ENCODE data around the gene PATL1.
A peak's percentile ranks its signal among the peaks of the same experiment; 100 is the strongest.
"Not testable (repeated sequence)": the region's sequence is repeated elsewhere in the genome, so short reads cannot be mapped to it uniquely, and the experiment has no call there.

Gene PATL1

GRCh38 chr11:59630493-59630892 is 38.3 kb downstream of the PATL1 start:
- TF ChIP-seq POLR2AphosphoS5 (IDR thresholded peaks at IDR 0.05; ENCODE audit: low read depth, low read length): no peak
- DNase-seq (ENCODE audit: insufficient read length) (no peak), FAIRE-seq (peak; percentile 74)

GRCh38 chr11:59629996-59630395 is 38.8 kb downstream of the PATL1 start:
- no peak for DNase-seq (ENCODE audit: insufficient read length)
- no peak for FAIRE-seq
- TF ChIP-seq TAF1 (IDR thresholded peaks at IDR 0.05; ENCODE audit: borderline replicate concordance, low read depth, low read length) (no peak), POLR2A (IDR thresholded peaks at IDR 0.05; ENCODE audit: low read depth, low read length) (no peak), POLR2AphosphoS5 (IDR thresholded peaks at IDR 0.05; ENCODE audit: low read depth, low read length) (no peak)

DNA sequence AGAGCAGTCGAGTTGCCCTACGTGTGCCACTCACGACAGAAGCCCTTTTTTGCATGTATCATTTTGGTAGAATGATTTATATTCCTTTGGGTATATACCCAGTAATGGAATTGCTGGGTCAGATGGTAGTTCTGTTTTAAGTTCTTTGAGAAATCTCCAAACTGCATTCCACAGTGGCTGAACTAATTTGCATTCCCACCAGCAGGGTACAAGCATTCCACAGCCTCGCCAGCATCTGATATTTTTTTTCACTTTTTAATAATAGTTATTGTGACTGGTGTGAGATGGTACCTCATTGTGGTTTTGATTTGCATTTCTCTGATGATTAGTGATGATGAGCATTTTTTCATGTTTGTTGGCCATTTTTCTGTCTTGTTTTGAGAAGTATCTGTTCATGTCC is 41.9 kb downstream of the PATL1 start:
- DNase-seq (ENCODE audit: insufficient read length); FAIRE-seq: not testable (repeated sequence)

DNA sequence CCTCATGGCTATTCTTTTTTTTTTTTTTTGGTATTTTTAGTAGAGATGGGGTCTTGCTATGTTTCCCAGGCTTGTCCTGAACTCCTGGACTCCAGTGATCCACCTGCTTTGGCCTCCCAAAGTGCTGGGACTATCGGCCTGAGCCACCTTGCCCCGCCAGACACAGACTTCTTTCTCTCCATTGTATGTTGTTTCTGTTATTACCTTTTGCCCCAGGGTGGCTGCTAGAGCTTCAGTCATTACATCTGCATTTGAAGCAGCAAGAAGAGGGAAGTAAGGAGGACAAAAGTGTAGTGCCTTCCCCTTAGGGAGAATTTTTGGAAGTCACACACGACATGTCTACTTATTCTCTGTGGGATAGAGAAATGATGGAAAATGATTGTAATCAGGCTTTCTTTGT is 43.1 kb downstream of the PATL1 start:
- TF ChIP-seq TAF1 (IDR thresholded peaks at IDR 0.05; ENCODE audit: borderline replicate concordance, low read depth, low read length) (no peak), POLR2AphosphoS5 (IDR thresholded peaks at IDR 0.05; ENCODE audit: low read depth, low read length) (no peak), POLR2A (IDR thresholded peaks at IDR 0.05; ENCODE audit: low read depth, low read length) (no peak)
- FAIRE-seq (no peak), DNase-seq (ENCODE audit: insufficient read length) (no peak)

DNA sequence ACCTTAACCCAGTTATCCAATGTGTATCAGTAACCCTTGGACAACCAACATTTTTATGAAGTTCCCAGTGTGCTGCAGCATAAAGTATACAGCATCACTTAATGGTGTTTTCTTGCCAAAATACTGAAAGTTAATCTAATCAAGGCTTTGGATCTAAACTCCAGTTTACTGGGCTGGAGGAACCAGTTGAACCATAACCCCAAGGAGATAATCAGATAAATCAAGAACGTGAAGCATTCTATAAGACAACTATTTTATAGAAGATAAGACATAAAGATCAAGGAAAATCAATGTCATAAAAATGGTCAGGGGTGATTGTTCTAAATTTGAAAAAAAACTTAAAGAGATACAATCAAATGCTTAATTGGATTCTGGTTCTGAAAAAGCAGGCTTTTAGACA is 51.0 kb downstream of the PATL1 start:
- DNase-seq (ENCODE audit: insufficient read length) (no peak), FAIRE-seq (peak; percentile 38)
- TF ChIP-seq TAF1 (IDR thresholded peaks at IDR 0.05; ENCODE audit: borderline replicate concordance, low read depth, low read length) (no peak), POLR2AphosphoS5 (IDR thresholded peaks at IDR 0.05; ENCODE audit: low read depth, low read length) (no peak), POLR2A (IDR thresholded peaks at IDR 0.05; ENCODE audit: low read depth, low read length) (no peak)

DNA sequence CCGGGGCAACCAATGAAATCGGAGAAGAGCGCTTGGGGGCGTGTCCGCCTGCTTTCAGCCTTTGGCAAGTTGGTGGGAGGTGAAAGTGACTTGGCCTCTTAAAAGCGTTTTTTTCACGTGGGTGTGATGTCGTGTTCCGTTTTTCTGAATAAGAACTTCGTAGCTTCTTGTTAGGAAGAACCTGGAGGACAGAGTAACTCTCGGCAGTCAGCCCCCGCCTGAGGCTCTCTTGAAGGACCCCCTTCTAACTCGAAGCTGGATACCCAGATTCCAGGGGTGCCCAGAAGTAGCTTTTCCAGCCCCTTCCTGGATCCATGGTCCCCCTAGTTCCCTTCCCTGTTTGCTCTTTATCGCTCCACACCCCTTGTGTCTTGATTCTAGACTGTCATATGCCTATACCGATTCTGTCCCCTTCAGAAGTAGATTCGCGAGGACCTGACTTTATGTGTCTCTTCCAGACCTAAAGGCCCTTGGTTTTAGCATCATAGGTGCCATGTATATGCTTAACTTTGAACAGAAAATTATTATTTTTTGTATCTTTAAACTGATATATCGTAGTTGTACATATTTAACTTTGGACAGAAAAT is 52.3 kb downstream of the PATL1 start:
- FAIRE-seq (no peak), DNase-seq (ENCODE audit: insufficient read length) (no peak)
- TF ChIP-seq TAF1 (IDR thresholded peaks at IDR 0.05; ENCODE audit: borderline replicate concordance, low read depth, low read length): no peak
- peak; percentile 12; the same call in 1 of the 2 replicates for TF ChIP-seq POLR2AphosphoS5 (IDR thresholded peaks at IDR 0.05; ENCODE audit: low read depth, low read length)

DNA sequence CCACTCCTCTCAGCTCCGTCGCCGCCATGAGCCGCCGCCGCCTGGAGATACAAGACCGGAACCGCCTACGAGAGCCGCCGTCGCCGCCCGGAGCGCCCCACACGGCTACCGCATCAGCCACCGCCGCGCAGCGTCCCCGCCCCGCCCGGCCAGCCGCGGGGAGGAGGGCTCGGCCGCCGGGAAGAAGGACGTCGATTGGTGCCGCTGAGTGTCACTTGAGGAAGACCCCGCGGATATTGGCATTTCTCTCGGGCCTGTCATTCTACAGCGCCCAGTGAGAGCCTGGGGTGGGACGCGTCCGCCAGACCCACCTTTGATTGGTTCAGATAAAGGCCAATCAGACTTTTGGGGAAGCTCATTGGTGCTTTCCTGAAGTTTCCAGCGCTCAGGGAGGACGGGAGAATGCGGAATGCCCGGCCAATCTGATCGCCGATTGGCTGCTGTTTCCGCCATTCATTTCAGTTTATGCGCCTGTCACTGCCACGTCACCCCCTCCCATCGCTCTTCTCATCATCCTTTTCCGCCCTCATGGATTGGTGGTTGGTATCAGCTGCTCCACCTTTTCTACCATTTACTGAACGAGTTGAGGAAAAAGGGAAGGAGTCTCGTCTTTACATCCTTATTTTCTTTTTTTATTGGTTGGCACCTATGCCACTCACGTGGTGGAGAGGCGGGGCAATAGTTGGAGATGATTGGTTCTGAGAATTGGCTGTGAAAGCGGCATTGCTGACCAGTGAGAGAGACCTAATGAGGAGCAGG is 53.0 kb downstream of the PATL1 start, which contains the start of gene OSBP:
Gene OSBP, minus strand, starts transcription at position 138 of the 759 bp plus-strand sequence. Its CDS starts 110 bp downstream, at position 28.
- FAIRE-seq (peak; percentile 100), DNase-seq (ENCODE audit: insufficient read length) (peak; percentile 89)
- TF ChIP-seq POLR2AphosphoS5 (IDR thresholded peaks at IDR 0.05; ENCODE audit: low read depth, low read length): peak; percentile 49; the same call in 1 of the 2 replicates
- peak; percentile 74 for TF ChIP-seq POLR2A (IDR thresholded peaks at IDR 0.05; ENCODE audit: low read depth, low read length)
- TF ChIP-seq TAF1 (IDR thresholded peaks at IDR 0.05; ENCODE audit: borderline replicate concordance, low read depth, low read length): peak; percentile 16; the same call in 1 of the 2 replicates

GRCh38 chr11:59615120-59615636 is 53.7 kb downstream of the PATL1 start:
- TF ChIP-seq POLR2A (IDR thresholded peaks at IDR 0.05; ENCODE audit: low read depth, low read length) (no peak), TAF1 (IDR thresholded peaks at IDR 0.05; ENCODE audit: borderline replicate concordance, low read depth, low read length) (no peak; the same call in 1 of the 2 replicates), POLR2AphosphoS5 (IDR thresholded peaks at IDR 0.05; ENCODE audit: low read depth, low read length) (no peak)
- no peak for FAIRE-seq
- DNase-seq (ENCODE audit: insufficient read length): no peak

DNA sequence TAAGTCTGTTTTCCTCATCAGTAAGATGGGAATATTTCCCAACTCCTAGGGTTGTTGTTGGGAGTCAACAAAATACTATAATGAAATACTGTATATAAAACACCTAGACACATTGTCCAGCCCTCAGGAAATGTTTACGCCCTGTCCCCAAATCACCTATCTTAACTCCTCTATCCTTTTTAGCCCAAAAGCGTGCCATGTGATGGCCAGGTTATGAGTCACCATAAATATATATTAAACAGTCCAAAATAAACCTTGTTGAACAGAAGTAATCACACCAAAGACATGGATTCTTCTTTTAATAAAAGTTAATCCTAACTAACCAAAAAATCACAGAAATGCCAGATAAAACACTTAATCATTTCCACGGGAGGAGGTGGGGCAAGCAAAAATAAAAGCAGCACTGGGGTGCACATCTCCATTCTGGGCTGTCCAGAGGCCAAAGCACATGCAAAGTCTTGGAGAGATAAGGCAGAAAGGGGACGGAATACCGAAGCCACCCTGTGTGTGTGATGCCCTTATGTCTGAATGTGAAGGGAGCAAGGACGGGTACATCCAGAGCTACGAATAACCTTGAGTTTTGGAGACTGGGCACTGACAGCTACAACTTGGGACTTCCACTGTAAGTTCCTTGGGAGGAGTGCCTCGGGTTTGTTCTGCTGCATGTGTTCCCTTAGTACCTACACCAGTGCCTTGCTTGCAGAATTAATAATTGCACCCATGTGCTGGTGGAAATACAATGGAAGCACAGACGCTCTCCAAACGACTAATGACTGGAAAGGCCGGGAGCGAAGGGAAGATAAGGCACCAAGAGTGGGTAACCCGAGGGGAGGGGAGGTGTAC is 54.3 kb downstream of the PATL1 start:
- FAIRE-seq (no peak), DNase-seq (ENCODE audit: insufficient read length) (no peak)
- TF ChIP-seq POLR2A (IDR thresholded peaks at IDR 0.05; ENCODE audit: low read depth, low read length) (no peak), TAF1 (IDR thresholded peaks at IDR 0.05; ENCODE audit: borderline replicate concordance, low read depth, low read length) (no peak), POLR2AphosphoS5 (IDR thresholded peaks at IDR 0.05; ENCODE audit: low read depth, low read length) (no peak)

DNA sequence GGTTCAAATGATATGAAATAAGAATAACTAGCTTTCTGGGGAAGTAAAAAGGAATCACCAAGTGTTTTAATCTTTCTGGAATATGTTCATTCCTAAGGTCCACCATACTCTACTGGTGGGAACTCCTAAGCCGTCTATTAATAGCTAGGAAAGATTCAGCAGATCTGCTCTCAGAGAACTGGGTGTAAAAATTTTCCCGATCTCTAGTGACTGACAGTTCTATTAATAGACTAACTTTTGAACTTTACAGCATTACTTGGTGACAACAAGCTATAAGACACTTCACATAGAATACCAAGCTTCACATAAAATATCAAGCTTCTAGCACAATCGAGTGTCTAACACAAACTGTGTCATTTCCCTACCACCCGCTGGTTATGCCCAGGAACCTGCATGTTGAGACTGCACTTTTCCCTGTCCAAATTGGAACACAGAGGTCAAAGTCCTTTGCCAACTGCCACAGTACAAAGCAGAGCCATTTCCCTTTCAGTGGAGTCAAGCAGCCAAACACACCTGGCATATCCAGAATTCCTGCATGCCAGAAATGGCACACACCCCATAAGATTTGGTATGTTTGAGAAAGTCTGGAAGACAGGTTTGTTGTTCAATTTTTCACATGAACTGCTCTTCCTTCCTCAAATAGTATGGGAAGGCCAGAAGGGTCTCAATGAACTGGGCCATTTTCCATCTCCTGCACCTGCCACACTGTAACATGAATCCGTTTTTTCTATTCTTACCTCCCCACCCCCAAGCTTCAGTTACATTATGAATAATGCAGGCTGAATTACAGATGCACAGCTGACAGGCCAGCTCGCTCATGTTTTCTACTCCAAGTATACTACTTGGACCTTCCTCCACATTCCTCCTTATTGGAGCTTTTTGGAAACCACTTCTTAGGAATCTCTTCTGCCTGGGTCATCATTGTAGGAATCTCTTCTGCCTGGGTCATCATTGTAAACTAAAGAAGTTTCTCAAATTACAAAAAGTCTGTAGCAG is 57.0 kb downstream of the PATL1 start:
- TF ChIP-seq POLR2A (IDR thresholded peaks at IDR 0.05; ENCODE audit: low read depth, low read length) (0 out of 2 replicates have a peak, but pooled peaks have one; percentile 35), POLR2AphosphoS5 (IDR thresholded peaks at IDR 0.05; ENCODE audit: low read depth, low read length) (0 out of 2 replicates have a peak, but pooled peaks have one; percentile 44), TAF1 (IDR thresholded peaks at IDR 0.05; ENCODE audit: borderline replicate concordance, low read depth, low read length) (no peak)
- no peak for FAIRE-seq
- DNase-seq (ENCODE audit: insufficient read length): no peak

All from GM12892 (cell line).